Fibroblast of skin of abdomen (primary cell): ENCODE results near the gene KRTAP5-2.
A peak's percentile ranks its signal among the peaks of the same experiment; 100 is the strongest.
"Not testable (repeated sequence)": the region's sequence is repeated elsewhere in the genome, so short reads cannot be mapped to it uniquely, and the experiment has no call there.

Source experiments
- DNase-seq: peaks from one replicate; pipeline ENCODE4 v3.0.0-alpha.2; 2013

Gene KRTAP5-2

GRCh38 chr11:1589191-1589963 is 8.7 kb downstream of the KRTAP5-2 start:
- DNase-seq, result not testable (repeated sequence)

DNA sequence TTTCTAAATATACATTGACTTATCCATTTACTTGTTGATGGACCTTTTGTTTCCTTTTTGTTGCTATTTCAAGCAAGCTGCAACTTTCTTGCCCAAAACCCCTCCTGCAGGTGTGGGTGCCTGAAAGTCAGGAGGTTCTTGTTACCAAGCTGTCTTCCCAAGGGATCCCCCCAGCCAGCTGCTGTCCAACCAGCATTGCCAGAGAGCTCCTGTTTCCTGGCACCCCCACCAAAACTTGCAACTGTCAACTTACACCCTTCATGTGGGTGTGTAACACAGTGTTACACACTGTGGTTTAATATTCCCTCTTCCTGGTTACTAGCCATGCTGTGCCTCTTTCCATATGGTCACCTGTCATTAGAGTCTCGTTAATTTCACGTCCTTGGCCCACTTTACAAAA is 11.4 kb downstream of the KRTAP5-2 start:
- DNase-seq, result no peak

- DNase-seq, result not testable (repeated sequence)
Observed at GRCh38 chr11:1584661-1585370, 13.3 kb downstream of the KRTAP5-2 start, which contains the start of gene KRTAP5-1. KRTAP5-1 (minus strand) TSS chr11:1585283; CDS start chr11:1585249, 34 bp downstream.

DNA sequence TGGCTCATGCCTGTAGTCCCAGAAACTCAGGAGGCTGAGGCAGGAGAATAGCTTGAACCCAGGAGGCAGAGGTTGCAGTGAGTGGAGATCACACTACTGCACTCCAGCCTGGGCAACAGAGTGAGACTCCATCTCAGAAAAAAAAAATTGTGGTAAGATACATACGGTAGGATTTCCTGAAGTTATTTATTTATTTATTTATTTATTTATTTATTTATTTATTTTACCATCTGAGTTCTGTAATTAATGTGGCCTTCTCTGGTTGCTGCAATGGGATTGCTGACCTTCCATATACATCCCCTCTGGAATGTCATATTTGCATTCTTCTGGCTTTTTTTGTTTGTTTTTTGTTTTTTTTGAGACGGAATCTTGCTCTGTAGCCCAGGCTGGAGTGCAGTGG is 15.2 kb downstream of the KRTAP5-2 start:
- not testable (repeated sequence) for DNase-seq

DNA sequence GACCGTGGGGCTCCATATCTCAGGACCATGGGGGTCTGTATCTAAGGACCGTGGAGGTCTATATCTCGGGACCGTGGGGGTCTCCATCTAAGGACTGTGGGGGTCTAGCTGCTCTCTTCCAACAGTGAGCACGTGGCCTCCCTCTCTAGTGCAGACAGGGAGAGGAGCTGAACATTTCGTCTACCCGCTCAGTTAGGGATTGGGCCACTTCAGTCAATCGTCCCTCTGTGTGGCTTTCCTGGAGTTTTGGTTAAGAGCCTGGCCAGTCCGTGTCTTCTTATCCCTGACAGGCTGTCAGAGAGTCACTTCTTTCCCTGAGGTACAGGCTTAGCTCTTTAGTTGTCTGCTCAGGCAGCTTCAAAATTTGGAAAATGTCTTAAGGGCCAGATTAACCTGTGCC is 16.1 kb downstream of the KRTAP5-2 start:
- no peak for DNase-seq

- no peak for DNase-seq
Observed at GRCh38 chr11:1576825-1577224, 21.3 kb downstream of the KRTAP5-2 start.

DNA sequence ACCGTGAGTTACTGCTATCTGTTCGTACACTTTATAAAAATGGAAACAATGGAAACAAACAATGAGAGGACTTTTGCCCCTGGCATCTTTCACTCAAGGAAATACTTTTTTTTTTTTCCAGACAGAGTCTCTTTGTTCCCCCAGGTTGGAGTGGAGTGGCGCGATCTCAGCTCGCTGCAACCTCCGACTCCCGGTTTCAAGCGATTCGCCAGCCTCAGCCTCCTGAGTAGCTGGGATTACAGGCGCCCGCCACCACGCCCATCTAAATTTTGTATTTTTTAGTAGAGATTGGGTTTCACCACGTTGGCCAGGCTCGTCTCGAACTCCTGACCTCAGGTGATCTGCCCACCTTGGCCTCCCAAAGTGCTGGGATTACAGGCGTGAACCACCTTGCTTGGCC is 22.3 kb downstream of the KRTAP5-2 start:
- DNase-seq, result not testable (repeated sequence)

GRCh38 chr11:1574933-1575242 is 23.2 kb downstream of the KRTAP5-2 start:
- DNase-seq, result no peak

DNA sequence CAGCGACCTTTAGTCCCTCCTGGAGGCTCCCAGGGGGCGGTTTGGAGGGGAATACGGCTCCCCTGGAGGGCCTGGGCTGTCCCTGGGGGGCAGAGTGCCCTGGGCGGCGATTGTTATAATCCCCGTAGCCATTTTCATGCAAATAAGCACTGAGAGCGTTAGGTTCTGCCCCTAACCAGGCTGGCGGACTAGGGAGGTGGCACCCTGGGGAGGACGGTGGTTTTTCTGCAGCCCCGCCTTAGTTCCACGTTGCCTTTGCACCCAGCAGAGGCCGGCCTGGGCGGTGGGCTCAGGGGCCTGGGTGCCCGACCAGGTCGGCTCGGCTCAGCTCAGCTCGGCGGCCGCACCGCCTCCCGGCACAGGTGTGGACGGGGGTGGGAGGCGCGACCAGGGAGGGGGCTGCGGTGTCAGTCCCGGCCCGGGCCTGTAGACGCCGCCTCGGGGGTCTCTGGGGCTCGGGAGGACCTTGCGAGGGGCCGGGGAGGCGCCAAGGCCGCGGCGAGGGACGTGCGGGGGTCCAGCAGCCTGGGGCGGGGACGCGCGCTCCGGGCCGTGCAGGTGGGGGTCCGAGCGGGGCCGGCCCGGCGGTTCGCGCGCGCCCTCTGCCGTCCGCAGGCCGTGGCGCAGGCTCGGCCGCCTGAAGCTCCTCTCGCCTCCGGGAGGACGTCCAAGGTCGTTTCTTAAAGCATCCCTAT is 23.7 kb downstream of the KRTAP5-2 start:
- peak; percentile 31 for DNase-seq

DNA sequence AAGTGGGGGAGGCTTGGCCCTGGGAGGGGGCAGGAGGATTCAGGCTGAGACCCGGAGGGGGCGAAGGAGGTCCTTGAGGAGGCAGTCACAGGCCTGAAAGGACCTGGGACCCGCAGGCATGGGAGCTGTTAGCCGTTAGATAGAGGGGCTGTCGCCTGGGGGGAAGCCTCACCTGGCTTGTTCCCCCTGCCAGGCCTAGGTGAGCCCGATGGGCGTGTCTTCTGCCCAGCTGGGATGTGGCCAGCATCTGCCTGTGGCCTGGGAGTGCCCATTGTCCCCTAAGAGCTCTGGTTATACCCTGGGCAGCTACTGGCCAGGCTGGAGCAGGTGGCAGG is 24.2 kb downstream of the KRTAP5-2 start:
- no peak for DNase-seq

DNA sequence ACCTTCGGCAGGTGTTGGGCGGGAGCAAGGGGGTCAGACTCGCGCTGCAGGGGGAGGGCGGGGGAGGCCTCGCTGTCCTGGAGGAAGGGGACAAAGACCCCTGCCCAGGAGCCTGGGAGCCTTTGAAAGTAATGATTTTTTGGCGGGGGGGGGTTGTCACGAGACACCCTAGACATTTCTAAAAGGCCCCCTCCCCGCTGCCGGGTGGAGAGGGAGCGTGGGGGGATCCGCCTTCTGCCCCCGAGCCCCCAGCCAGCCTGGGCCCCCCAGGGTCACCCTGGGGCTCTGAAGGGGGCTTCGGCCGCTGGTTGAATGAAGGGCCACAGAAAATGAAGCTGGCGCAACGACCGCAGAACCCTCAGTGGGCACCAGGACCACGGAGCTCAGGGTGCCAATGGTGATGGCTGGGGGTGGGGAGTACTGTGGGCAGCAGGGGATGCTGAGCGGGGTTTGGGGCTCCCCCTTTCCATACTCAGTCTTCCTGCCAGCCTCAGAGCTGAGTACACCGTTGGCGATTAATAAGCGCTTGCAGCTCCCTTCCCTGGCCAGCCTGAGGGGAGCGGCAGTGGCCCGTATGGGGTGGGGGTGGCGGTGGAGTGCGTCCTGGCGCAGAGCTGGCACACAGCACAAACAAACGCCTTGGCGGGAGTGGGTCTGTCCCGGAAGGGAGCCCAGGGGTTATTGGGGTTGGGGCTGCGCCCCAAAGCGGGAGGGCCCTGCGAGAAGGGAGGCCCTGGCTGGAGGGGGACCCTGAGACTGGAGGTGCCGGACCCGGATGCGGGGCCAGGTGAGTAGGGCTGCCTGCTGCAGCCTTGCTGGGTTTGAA is 24.8 kb downstream of the KRTAP5-2 start:
- DNase-seq, result no peak

- DNase-seq, result peak; percentile 78
Observed at GRCh38 chr11:1572197-1573076, 25.7 kb downstream of the KRTAP5-2 start, which contains the start of gene DUSP8. DUSP8 (minus strand) TSS chr11:1572271; CDS start chr11:1565826, 6,445 bp downstream.

DNA sequence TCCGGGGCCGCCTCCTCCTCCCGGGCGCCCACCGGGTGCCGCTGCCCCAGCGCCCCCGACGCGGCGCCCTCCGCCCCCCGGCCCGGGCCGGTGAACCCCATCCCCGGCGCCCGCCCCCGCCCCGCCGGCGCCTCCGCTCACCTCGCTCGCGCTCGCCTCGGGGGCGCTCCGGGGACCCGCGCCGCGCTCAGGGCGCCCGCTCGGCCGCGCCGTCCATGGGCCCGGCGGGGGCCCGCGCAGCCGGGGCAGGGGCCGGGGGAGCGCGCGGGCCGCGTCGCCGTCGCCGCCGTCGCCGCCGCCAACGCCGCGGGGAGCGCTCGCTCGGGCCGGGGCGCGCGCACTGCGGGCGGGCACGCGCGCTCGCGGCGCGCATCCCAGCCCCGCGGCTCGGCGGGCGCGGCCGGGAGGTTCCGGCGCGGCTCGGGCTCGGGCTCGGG is 26.3 kb downstream of the KRTAP5-2 start:
- no peak for DNase-seq

DNA sequence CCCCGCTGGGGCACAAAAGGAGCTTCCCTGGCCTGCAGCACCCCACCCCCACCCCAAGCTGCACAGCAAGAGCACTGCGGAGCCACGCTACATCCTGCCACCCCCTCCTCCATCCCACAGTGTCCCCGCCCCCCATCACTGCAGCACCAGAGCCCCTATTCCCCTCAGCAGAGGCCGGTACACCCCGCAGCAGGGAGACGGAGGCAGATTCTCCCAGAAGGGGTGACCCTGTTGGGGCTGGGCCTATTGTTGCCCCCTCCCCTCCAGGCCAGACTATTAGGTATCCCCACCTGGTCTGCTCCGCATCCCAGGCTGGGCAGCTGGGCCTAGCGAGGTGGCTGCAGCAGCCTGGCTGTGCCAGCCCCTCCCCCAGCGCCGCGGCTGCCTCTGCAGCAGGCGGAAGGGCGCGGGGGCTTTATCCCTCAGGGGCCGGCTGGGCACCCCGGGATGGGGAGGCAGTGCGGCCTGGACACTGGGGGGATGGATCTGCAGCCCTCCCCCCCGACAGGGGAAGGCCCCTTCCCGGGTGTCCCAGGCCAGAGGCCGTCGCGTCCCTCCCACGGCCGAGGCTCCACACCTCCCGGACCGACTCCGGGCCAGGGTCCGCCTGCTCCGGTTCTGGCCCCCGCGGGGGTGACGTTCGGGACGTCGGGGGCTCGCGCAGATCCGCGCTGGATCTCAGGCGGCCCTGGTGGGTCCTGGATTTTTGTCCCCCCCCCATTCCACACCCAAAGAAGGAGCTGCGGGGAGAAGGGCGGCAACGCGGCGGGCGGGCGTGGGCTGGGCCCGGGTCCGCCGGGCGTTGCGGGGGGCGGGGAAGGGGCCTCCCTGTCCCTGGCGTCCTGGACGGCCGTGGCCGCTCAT is 27.0 kb downstream of the KRTAP5-2 start:
- no peak for DNase-seq

- no peak for DNase-seq
Observed at GRCh38 chr11:1570531-1570895, 27.6 kb downstream of the KRTAP5-2 start.

DNA sequence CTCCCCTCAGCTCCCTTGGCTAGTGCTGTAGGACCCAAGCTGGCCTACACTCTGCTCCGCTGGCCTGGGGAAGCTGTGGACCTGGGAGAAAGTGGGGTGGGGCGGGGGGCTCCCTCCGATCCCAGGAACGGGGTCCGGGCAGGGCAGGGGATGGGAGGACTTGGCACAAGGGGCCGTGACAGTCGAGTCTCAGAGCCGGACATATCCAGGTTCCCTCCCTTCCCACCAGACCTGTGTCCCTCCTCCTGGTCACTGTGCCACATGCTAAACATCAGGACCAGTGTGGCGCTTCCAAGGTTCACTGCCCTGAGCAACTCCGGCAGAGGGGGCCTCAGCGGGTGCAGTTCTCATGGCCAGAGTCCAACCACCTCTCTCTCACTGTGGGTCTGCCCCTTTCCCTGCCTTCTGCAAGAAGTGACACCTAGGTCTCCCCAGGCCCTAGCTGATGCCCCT is 28.1 kb downstream of the KRTAP5-2 start:
- no peak for DNase-seq

DNA sequence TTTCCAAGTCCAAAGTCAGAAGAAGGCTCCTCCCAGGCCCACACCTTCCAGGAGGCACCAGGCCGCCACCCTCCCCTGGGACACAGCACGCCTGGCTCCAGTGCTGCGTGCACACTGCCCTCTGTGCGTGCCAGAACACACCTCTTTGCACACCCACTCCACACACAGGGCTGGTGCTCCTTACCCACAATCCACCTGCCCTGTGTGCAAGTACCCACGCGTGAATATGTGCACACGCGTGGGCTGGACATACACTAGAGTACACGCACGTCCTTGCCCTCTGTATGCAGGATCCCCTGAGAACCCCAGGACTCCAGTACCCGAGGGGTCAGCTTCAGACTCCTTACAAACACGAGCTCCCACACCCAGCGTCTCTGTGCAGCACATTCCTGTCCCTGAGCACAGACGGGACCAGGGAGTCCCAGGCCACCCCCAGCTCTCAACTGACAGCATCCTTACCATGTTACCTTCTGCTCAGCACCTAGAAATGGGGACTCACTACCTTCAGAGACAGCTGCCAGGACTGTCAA is 28.8 kb downstream of the KRTAP5-2 start:
- DNase-seq, result no peak

- DNase-seq, result no peak
Observed at GRCh38 chr11:1568441-1568911, 29.6 kb downstream of the KRTAP5-2 start.

- no peak for DNase-seq
Observed at GRCh38 chr11:1567721-1568100, 30.4 kb downstream of the KRTAP5-2 start.
